A673 (cell line): Measurements from ENCODE around the gene LONP1. TPM values are rescaled to one million over a fixed set of nuclear protein-coding genes. Genes with fewer than 3 reads are reported as not detected.

ENCODE experiments used
- BruUV-seq: library from RNA; stranded (reverse); fragments of 400-500 nt; replicated peaks from 2 replicates; lab custom pipeline; 2021; lab: Mats Ljungman, UMichigan
- CTCF ChIA-PET: fragments of 300-600 bp; sonication (Branson Sonifier 250); formaldehyde crosslinking; loops from one replicate; lab custom pipeline; 2022; ENCODE audit warnings: antibody characterized with exemption; lab: Charles Lee
- POLR2A ChIA-PET: fragments of 300-600 bp; sonication (Branson Sonifier 250); formaldehyde crosslinking; loops from one replicate; lab custom pipeline; 2022; ENCODE audit warnings: antibody characterized with exemption; ENCODE audit not compliant: low non-redundant PET; lab: Charles Lee
- DNase-seq: peaks from one replicate; pipeline ENCODE4 v3.0.0-alpha.2; 2015; ENCODE audit warnings: low spot score
- H3K27ac ChIP-seq: fragments of 200-600 bp; sonication (generic); 2 replicates; pipeline ENCODE4 v1.5.1; 2016; ENCODE audit warnings: mixed run types, low read depth, mild to moderate bottlenecking, mixed read lengths, antibody characterized with exemption, low read length; ENCODE audit not compliant: poor library complexity, severe bottlenecking
- H3K27me3 ChIP-seq: fragments of 200-600 bp; sonication (generic); replicated peaks from 2 replicates; pipeline ENCODE4 v1.6.1; 2017; ENCODE audit warnings: mixed run types, low read depth, mild to moderate bottlenecking, mixed read lengths, antibody characterized with exemption, low read length; ENCODE audit not compliant: insufficient read depth, poor library complexity
- H3K36me3 ChIP-seq: fragments of 200-600 bp; sonication (generic); 2 replicates; pipeline ENCODE4 v1.6.1; 2016; ENCODE audit warnings: mixed run types, mild to moderate bottlenecking, mixed read lengths, antibody characterized with exemption, low read length; ENCODE audit not compliant: insufficient read depth, poor library complexity, severe bottlenecking
- H3K4me1 ChIP-seq: fragments of 200-600 bp; sonication (generic); 2 replicates; pipeline ENCODE4 v1.6.1; 2017; ENCODE audit warnings: mixed run types, mild to moderate bottlenecking, mixed read lengths, antibody characterized with exemption, low read length; ENCODE audit not compliant: insufficient read depth, poor library complexity, severe bottlenecking
- H3K4me3 ChIP-seq: fragments of 200-600 bp; sonication (generic); 2 replicates; pipeline ENCODE4 v1.5.1; 2016; ENCODE audit warnings: low read depth, mixed run types, mild to moderate bottlenecking, mixed read lengths, low read length; ENCODE audit not compliant: poor library complexity, severe bottlenecking
- H3K9me3 ChIP-seq: fragments of 200-600 bp; sonication (generic); 2 replicates; pipeline ENCODE4 v1.6.1; 2016; ENCODE audit warnings: mixed run types, low read depth, mild to moderate bottlenecking, mixed read lengths, antibody characterized with exemption, low read length; ENCODE audit not compliant: poor library complexity, severe bottlenecking
- EZH2 ChIP-seq: fragments of 200-600 bp; sonication (generic); IDR thresholded peaks from 2 replicates; pipeline ENCODE4 v1.6.1; 2017; ENCODE audit warnings: borderline replicate concordance, low read depth, mild to moderate bottlenecking, mixed read lengths, antibody characterized with exemption, low read length; ENCODE audit not compliant: poor library complexity, severe bottlenecking
- intact Hi-C: fragments of 100-400 bp; cut with micrococcal nuclease; formaldehyde crosslinking; loops from one replicate; pipeline ENCODE4 v1.10.0; 2022; ENCODE audit not compliant: unreplicated experiment
- total RNA-seq: library from RNA; stranded (reverse); gene quantifications from 2 replicates; pipeline ENCODE4 v1.2.3, GENCODE V29; 2021
- TF ChIP-seq, protein P1 (sequence below): fragments of 300-800, 200-600 bp; sonication (generic); conservative IDR thresholded peaks from 2 replicates; pipeline ENCODE4 v1.5.1; 2017; ENCODE audit warnings: low read depth, mild to moderate bottlenecking, antibody characterized with exemption, low read length, moderate library complexity, mixed read lengths

The LONP1 gene
- total RNA-seq, 1 experiment from 2014 or later: 152 TPM

DNA sequence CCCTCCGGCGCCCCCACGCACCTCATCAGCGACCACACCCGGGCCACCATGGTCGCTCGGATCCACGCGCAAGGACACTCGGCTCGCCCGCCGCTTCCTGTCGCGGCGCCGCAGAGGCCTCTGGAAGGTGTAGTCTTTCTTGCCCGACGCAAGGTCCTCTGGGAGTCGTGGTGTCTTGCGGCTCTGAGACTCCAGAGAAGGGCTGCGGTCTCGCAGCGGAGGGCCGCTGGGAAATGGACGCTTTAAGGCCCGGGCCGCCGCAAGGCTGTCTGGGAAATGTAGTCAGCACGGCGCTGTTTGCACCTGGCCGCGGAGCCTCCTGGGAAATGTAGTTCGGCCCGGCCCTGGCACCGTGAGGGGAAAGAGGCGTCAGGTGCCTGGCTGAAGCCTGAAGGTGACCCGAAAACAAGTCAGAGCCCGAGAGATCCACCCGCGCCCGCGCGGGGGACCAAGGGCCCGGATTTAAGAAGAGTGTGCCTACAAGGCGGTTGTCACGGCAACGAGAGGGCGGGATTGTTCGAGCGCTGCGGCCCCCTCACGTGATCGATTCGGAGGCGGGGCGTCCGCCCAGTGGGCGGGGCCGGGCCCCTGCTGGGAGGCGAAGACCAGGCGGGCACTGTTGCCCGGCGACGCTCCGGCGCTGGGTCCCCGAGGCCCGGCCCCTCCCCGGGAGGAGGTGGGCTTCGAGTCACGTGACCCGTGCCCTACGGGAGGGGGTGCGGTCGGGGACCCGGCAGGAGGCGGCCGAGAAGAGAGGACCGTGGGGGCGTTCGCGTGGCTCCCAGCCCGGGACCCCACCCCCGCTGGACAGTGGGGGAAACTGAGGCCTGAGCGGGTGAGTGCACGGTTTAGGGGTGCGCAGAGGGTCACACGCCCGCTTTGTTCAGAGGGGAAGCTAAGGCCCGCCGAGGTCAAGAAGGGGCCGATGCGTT is 39.2 kb downstream of the LONP1 start, which contains the start of the genes HSD11B1L and MICOS13:
Gene HSD11B1L, plus strand, starts transcription at position 591 of the 932 bp plus-strand sequence. CDS start 3,806 bp downstream, outside the sequence.
Gene MICOS13, minus strand, starts transcription at position 80 of the 932 bp plus-strand sequence. Its CDS starts 30 bp downstream, at position 50.
- peak within 1 kb of the TSS; percentile 87 for H3K27ac ChIP-seq
- intact Hi-C loops: no loop called here

DNA sequence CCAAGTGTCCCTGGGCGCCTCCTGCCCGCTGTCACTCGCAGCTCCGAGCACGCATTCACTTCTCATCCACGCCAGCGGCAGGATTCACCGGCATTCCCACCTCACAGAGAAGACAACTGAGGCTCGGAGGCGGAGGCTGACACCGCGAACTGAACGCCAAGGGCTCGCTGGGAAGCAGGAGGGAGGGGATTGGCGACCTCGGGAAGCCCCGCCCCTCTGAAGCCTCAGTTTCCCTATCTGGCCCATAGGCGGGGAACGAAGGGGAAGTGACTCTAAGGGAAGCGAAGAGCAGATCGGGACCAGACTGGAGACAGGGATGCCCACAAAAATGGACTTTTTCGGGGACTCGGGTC is 39.9 kb downstream of the LONP1 start:
- no peak for DNase-seq
- Histone ChIP-seq H3K36me3 (no peaks in the 10 kb centered on the region), H3K9me3 (no peaks in the 10 kb centered on the region), H3K27me3 (no peaks in the 10 kb centered on the region), H3K27ac (peak overlapping the region; percentile 87), H3K4me1 (no peaks in the 10 kb centered on the region), H3K4me3 (peak overlapping the region; percentile 91)
- ChIA-PET CTCF (no interaction called here), POLR2A (no interaction called here)
- intact Hi-C loops: no loop called here
- TF ChIP-seq, protein P1, sequence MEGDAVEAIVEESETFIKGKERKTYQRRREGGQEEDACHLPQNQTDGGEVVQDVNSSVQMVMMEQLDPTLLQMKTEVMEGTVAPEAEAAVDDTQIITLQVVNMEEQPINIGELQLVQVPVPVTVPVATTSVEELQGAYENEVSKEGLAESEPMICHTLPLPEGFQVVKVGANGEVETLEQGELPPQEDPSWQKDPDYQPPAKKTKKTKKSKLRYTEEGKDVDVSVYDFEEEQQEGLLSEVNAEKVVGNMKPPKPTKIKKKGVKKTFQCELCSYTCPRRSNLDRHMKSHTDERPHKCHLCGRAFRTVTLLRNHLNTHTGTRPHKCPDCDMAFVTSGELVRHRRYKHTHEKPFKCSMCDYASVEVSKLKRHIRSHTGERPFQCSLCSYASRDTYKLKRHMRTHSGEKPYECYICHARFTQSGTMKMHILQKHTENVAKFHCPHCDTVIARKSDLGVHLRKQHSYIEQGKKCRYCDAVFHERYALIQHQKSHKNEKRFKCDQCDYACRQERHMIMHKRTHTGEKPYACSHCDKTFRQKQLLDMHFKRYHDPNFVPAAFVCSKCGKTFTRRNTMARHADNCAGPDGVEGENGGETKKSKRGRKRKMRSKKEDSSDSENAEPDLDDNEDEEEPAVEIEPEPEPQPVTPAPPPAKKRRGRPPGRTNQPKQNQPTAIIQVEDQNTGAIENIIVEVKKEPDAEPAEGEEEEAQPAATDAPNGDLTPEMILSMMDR: no peak
- no peak for TF ChIP-seq EZH2
- BruUV-seq: TSS peak; percentile 68

More for the DNA sequence above, 39.2 kb downstream of the LONP1 start, which contains the start of the genes HSD11B1L and MICOS13:
- Histone ChIP-seq H3K4me1 (no peaks in the 10 kb centered on the region), H3K4me3 (peak within 1 kb of the TSS; percentile 91), H3K36me3 (no peaks in the 10 kb centered on the region), H3K9me3 (no peaks in the 10 kb centered on the region), H3K27me3 (no peaks in the 10 kb centered on the region)
- DNase-seq: peak; percentile 100
- TF ChIP-seq EZH2: no peak
- TF ChIP-seq, protein P1: no peak
- ChIA-PET CTCF (no interaction called here), POLR2A (no interaction called here)
- no TSS peak for BruUV-seq

DNA sequence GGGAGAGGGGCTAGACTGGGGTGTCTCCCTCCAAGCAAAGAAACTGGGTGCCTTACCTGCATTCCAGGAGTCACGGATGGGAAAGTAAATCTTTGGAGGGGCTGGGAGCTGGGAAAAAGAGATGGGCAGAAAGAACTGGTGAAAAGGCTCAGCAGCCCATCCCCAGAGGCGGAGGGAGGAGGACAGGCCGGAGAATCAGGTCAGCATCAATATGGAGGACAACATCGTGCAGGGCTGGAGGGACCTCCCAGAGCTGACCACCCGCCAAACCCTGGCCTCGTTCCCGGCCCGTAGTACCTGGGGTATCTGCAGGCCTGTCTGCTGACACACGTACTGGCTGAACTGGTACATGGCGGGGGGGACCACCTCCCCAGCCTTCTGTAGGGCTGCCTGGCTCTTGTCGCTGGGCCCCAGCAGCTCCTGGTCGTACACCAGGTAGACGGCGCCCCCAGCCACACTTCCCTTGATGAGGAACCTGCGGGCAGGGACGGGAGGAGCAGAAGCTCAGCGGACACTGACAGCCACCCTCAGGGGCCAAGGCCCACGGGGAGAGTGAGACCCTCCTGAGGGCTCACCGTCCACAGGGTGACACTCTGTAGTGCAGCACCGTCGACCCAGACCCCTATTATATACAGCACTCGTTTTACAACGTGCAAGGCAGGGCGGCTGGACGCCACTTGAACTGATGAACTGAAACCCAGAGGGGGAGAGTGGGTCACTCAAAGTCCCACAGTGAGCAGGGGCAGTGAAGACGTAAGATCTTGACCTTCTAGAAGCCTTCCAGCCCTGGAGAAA is 40.5 kb downstream of the LONP1 start:
- Histone ChIP-seq H3K4me1 (no peaks in the 10 kb centered on the region), H3K36me3 (no peaks in the 10 kb centered on the region), H3K27ac (peak overlapping the region; percentile 87), H3K4me3 (peak overlapping the region; percentile 91), H3K9me3 (no peaks in the 10 kb centered on the region), H3K27me3 (no peaks in the 10 kb centered on the region)
- ChIA-PET POLR2A (no interaction called here), CTCF (no interaction called here)
- TF ChIP-seq EZH2: no peak
- TF ChIP-seq, protein P1: no peak
- BruUV-seq: no TSS peak
- no peak for DNase-seq
- intact Hi-C loops: no loop called here
